ENCODE results near the gene AGBL1. TPM values are rescaled to one million over a fixed set of nuclear protein-coding genes. Genes with fewer than 3 reads are reported as not detected.
"Not testable (repeated sequence)": the region's sequence is repeated elsewhere in the genome, so short reads cannot be mapped to it uniquely, and the experiment has no call there.

AGBL1 gene
- total RNA-seq, 1 donor from 2014 or later, result 5.5 TPM

- no peaks in the 10 kb centered on the region for H3K4me1 ChIP-seq
- no peak overlapping the region for H3K9ac ChIP-seq
- no peaks in the 10 kb centered on the region for H3K27me3 ChIP-seq
- no peak for DNase-seq (ENCODE audit: low spot score)
- no peak overlapping the region for H2AFZ ChIP-seq (replicated peaks)
- TF ChIP-seq CTCF (IDR thresholded peaks at IDR 0.05), result no peak
- no peak for TF ChIP-seq EZH2phosphoT487 (IDR thresholded peaks at IDR 0.05)
- no peak for TF ChIP-seq EZH2 (IDR thresholded peaks at IDR 0.05)
- H3K4me2 ChIP-seq, result no peak overlapping the region
- H3K79me2 ChIP-seq (ENCODE audit: low read depth), result no peaks in the 10 kb centered on the region
- no peaks in the 10 kb centered on the region for H4K20me1 ChIP-seq (ENCODE audit: low read depth)
- H3K36me3 ChIP-seq, result no peaks in the 10 kb centered on the region
- H3F3A ChIP-seq (ENCODE audit: low read depth), result no peaks in the 10 kb centered on the region
- no peaks in the 10 kb centered on the region for H3K9me3 Mint-ChIP-seq
- no peak overlapping the region for H3K4me3 ChIP-seq
- peaks cover 7% of the 10 kb centered on the region for H3K4me1 Mint-ChIP-seq
- no peak overlapping the region for H3K27ac ChIP-seq
- no peak overlapping the region for H3K4me3 Mint-ChIP-seq
- peaks cover 2% of the 10 kb centered on the region for H3K27me3 Mint-ChIP-seq (ENCODE audit: insufficient read depth, low read depth)
- H3K27ac Mint-ChIP-seq, result no peak overlapping the region
- no peaks in the 10 kb centered on the region for H3K9me3 ChIP-seq (ENCODE audit: low read depth)
- no peaks in the 10 kb centered on the region for H3K36me3 Mint-ChIP-seq
Measured at GRCh38 chr15:86446253-86446640, 366.6 kb downstream of the AGBL1 start.

- peaks cover 32% of the 10 kb centered on the region for H3K9me3 Mint-ChIP-seq
- not testable (repeated sequence) for H3K27ac Mint-ChIP-seq
Measured at GRCh38 chr15:86465470-86466039, 385.9 kb downstream of the AGBL1 start.

GRCh38 chr15:86481720-86482119 lies 402.0 kb downstream of the AGBL1 start:
- Histone ChIP-seq H3K9me3 (ENCODE audit: low read depth) (no peaks in the 10 kb centered on the region), H3K4me1 (no peaks in the 10 kb centered on the region), H3F3A (ENCODE audit: low read depth) (no peaks in the 10 kb centered on the region), H3K27ac (no peak overlapping the region), H3K9ac (no peak overlapping the region), H3K4me2 (no peak overlapping the region), H4K20me1 (ENCODE audit: low read depth) (no peaks in the 10 kb centered on the region), H3K36me3 (no peaks in the 10 kb centered on the region), H2AFZ (replicated peaks) (no peak overlapping the region), H3K27me3 (no peaks in the 10 kb centered on the region), H3K79me2 (ENCODE audit: low read depth) (no peaks in the 10 kb centered on the region), H3K4me3 (no peak overlapping the region)
- Mint-ChIP-seq H3K27me3 (ENCODE audit: insufficient read depth, low read depth) (peaks cover 9% of the 10 kb centered on the region), H3K36me3 (no peaks in the 10 kb centered on the region), H3K27ac (no peak overlapping the region), H3K4me3 (no peak overlapping the region), H3K4me1 (no peaks in the 10 kb centered on the region), H3K9me3 (peaks cover 5% of the 10 kb centered on the region)
- TF ChIP-seq CTCF (IDR thresholded peaks at IDR 0.05) (no peak), EZH2phosphoT487 (IDR thresholded peaks at IDR 0.05) (no peak), EZH2 (IDR thresholded peaks at IDR 0.05) (no peak)
- DNase-seq (ENCODE audit: low spot score), result no peak

More at GRCh38 chr15:86465470-86466039, 385.9 kb downstream of the AGBL1 start:
- not testable (repeated sequence) for H3K4me3 Mint-ChIP-seq; H3K79me2 ChIP-seq (ENCODE audit: low read depth); H3K9me3 ChIP-seq (ENCODE audit: low read depth); H2AFZ ChIP-seq (replicated peaks); H3K27ac ChIP-seq; H3K9ac ChIP-seq; H3K4me2 ChIP-seq; H3K36me3 Mint-ChIP-seq; H3K4me1 Mint-ChIP-seq; H4K20me1 ChIP-seq (ENCODE audit: low read depth); H3K4me1 ChIP-seq; H3F3A ChIP-seq (ENCODE audit: low read depth); H3K4me3 ChIP-seq; DNase-seq (ENCODE audit: low spot score); H3K27me3 Mint-ChIP-seq (ENCODE audit: insufficient read depth, low read depth); H3K36me3 ChIP-seq; H3K27me3 ChIP-seq

- H3K4me1 Mint-ChIP-seq, result no peaks in the 10 kb centered on the region
- Histone ChIP-seq H3F3A (ENCODE audit: low read depth) (no peaks in the 10 kb centered on the region), H3K79me2 (ENCODE audit: low read depth) (no peaks in the 10 kb centered on the region), H3K4me2 (no peak overlapping the region), H3K4me1 (no peaks in the 10 kb centered on the region), H3K27ac (no peak overlapping the region), H3K36me3 (no peaks in the 10 kb centered on the region), H2AFZ (replicated peaks) (no peak overlapping the region), H3K9ac (no peak overlapping the region), H3K9me3 (ENCODE audit: low read depth) (no peaks in the 10 kb centered on the region), H3K27me3 (no peaks in the 10 kb centered on the region), H3K4me3 (no peak overlapping the region), H4K20me1 (ENCODE audit: low read depth) (no peaks in the 10 kb centered on the region)
- no peak overlapping the region for H3K4me3 Mint-ChIP-seq
- H3K27ac Mint-ChIP-seq, result no peak overlapping the region
- H3K9me3 Mint-ChIP-seq, result peaks cover 5% of the 10 kb centered on the region
- no peak for TF ChIP-seq EZH2 (IDR thresholded peaks at IDR 0.05)
- no peak for TF ChIP-seq EZH2phosphoT487 (IDR thresholded peaks at IDR 0.05)
- no peak for TF ChIP-seq CTCF (IDR thresholded peaks at IDR 0.05)
- no peak for DNase-seq (ENCODE audit: low spot score)
- H3K27me3 Mint-ChIP-seq (ENCODE audit: insufficient read depth, low read depth), result peaks cover 9% of the 10 kb centered on the region
- H3K36me3 Mint-ChIP-seq, result no peaks in the 10 kb centered on the region
Measured at GRCh38 chr15:86483936-86484335, 404.3 kb downstream of the AGBL1 start.

Measured in neural progenitor cell (in vitro differentiated cells).